HEK293T (cell line): Measurements from ENCODE around the gene ARHGAP23.

Experiments used
- BHLHE40 ChIP-seq: fragments of 450-650 bp; IDR thresholded peaks from 2 replicates; pipeline ENCODE4 v1.6.1; 2016; ENCODE audit warnings: mild to moderate bottlenecking, moderate library complexity, borderline replicate concordance
- CTBP1 ChIP-seq: fragments of 450-650 bp; IDR thresholded peaks from 2 replicates; pipeline ENCODE4 v1.6.1; 2016; ENCODE audit warnings: borderline replicate concordance
- ELF4 ChIP-seq: fragments of 450-650 bp; IDR thresholded peaks from 2 replicates; pipeline ENCODE4 v1.6.1; 2017; ENCODE audit warnings: antibody characterized with exemption
- HDGF ChIP-seq: fragments of 450-650 bp; IDR thresholded peaks from 2 replicates; pipeline ENCODE4 v1.6.1; 2017; ENCODE audit warnings: antibody characterized with exemption, borderline replicate concordance
- L3MBTL2 ChIP-seq: fragments of 450-650 bp; conservative IDR thresholded peaks from 2 replicates; pipeline ENCODE4 v1.6.1; 2016; ENCODE audit warnings: mild to moderate bottlenecking
- NFRKB ChIP-seq: fragments of 450-650 bp; IDR thresholded peaks from 2 replicates; pipeline ENCODE4 v1.6.1; 2016; ENCODE audit warnings: mild to moderate bottlenecking, moderate library complexity
- SUZ12 ChIP-seq: fragments of 450-650 bp; IDR thresholded peaks from 2 replicates; pipeline ENCODE4 v1.6.1; 2016; ENCODE audit warnings: mild to moderate bottlenecking
- TARDBP ChIP-seq: fragments of 450-650 bp; IDR thresholded peaks from 2 replicates; pipeline ENCODE4 v1.6.1; 2016
- TF ChIP-seq, protein P1 (sequence below): fragments of 450-650 bp; IDR thresholded peaks from 2 replicates; pipeline ENCODE4 v1.6.1; 2016

DNA sequence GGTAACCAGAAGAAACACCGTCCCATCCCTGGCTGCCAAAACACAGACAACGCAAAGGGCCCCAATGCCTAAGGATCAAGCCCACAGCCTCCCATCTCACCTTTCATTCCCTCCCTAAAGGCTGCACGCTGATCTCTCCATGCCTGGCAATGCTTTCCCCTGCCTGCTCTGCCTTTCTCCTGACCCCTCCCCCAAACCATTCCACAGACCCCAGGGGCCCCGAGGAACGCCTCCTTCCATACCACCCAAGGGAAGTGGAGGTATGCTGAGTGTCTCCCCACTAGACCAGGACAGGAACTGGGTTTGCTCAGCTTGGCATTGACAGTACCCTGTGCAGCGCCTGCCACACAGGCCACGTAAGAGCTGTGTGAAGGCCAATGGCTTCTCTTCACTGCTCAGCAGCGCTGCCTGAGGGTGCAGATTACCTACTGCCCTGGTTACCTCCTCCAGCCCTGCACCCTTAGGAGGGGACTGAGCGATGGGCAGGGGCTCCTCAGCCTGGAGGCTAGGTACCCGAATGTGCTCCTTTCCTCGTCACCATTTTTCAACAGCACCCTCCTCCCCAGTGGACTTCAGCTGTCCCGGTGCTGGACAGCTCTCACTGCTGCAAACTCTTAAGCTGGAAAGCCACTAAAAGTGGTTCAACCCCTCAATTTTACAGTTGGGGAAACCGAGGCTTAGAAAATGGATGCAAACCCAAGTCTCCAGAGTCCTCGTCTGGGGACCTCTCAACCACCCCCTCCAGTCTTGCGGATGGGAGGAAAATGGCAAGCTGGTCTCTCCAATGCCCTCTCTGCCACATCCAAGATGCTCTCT lies 132.4 kb downstream of the ARHGAP23 start:
- TF ChIP-seq ELF4 (no peak), L3MBTL2 (no peak), SUZ12 (no peak), CTBP1 (no peak), BHLHE40 (no peak), NFRKB (no peak), HDGF (no peak), TARDBP (no peak)
- TF ChIP-seq, protein P1, sequence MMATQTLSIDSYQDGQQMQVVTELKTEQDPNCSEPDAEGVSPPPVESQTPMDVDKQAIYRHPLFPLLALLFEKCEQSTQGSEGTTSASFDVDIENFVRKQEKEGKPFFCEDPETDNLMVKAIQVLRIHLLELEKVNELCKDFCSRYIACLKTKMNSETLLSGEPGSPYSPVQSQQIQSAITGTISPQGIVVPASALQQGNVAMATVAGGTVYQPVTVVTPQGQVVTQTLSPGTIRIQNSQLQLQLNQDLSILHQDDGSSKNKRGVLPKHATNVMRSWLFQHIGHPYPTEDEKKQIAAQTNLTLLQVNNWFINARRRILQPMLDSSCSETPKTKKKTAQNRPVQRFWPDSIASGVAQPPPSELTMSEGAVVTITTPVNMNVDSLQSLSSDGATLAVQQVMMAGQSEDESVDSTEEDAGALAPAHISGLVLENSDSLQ: no peak
